ENCODE measurements around the gene ADGRD1. TPM values are rescaled to one million over a fixed set of nuclear protein-coding genes. Genes with fewer than 3 reads are reported as not detected.

ADGRD1 gene
- total and polyA plus RNA-seq, 2 of the 8 experiments (the other 6 are each of a cell fraction or from before 2014, with no cell fraction given): 0.36 to 0.48 TPM

- no peak overlapping the region for H4K8ac ChIP-seq (ENCODE audit: extremely low read depth, insufficient read depth, low read length)
- H4K5ac ChIP-seq (ENCODE audit: insufficient read length, low read depth, low read length): no peak overlapping the region
- H3K9ac ChIP-seq (replicated peaks in 1 of 4; ENCODE audit: extremely low read depth in 1 of 4, low read depth in 3 of 4, low read length in 3 of 4): no peak overlapping the region
- H2BK5ac ChIP-seq (ENCODE audit: low read depth, low read length): no peak overlapping the region
- no peaks in the 10 kb centered on the region for H3K79me1 ChIP-seq (ENCODE audit: low read depth, low read length)
- H2BK20ac ChIP-seq (ENCODE audit: low read length): no peak overlapping the region
- ChIA-PET POLR2A (ENCODE audit: partially characterized antibody) (no interaction called here), CTCF (ENCODE audit: partially characterized antibody) (interaction anchor here (0.7 to 9.6 kb wide), 47 partner anchors 11 to 790 kb away, joined by 3 to 196 read pairs (median 3); no protein-coding TSS in a partner anchor)
- H3K27me3 ChIP-seq (replicated peaks in 1 of 4; ENCODE audit: control insufficient read depth in 3 of 4, extremely low read depth in 1 of 4, insufficient read depth in 3 of 4, low read length in 3 of 4): peaks cover 0 to 2% (median 0%) of the 10 kb centered on the region in 4 experiments; a peak in 1 of 7 replicates
- no peak overlapping the region for H2AK5ac ChIP-seq (ENCODE audit: low read depth, low read length)
- DNase-seq (ENCODE audit: low read depth in 1 of 2, low spot score in 2 of 2) (peak; percentile 61 to 96), FAIRE-seq (no peak)
- peak overlapping the region in 1 of 4 experiments; percentile 45; a peak in 4 of 8 replicates for H3K4me3 ChIP-seq (ENCODE audit: extremely low read depth in 1 of 4, insufficient read depth in 2 of 4, low read depth in 3 of 4, low read length in 4 of 4)
- no peaks in the 10 kb centered on the region; the same call in 1 of the 2 replicates for H3K23me2 ChIP-seq (ENCODE audit: low read depth, low read length)
- peak overlapping the region; percentile 4 to 67; a peak in 3 of 4 replicates for H3K4me2 ChIP-seq (ENCODE audit: insufficient read depth in 1 of 2, low read depth in 2 of 2, low read length in 2 of 2)
- H4K20me1 ChIP-seq (replicated peaks in 1 of 2; ENCODE audit: control insufficient read depth in 1 of 2, insufficient read depth in 2 of 2, low read length in 2 of 2): no peaks in the 10 kb centered on the region
- H3K27ac ChIP-seq (ENCODE audit: low read depth, low read length): no peak overlapping the region
- WGBS, 2 experiments (ENCODE audit: extremely low coverage in 1 of 2, insufficient coverage in 1 of 2, insufficient read length in 1 of 2, insufficient replicate concordance in 2 of 2, low coverage in 1 of 2, low lambda C conversion rate in 2 of 2, missing lambda C conversion rate in 1 of 2): 32% methylated on average over 26 of the region's 29 CpGs; no CpG with 5 or more reads in 1 of the 2 experiments
- no peak overlapping the region for H3K14ac ChIP-seq (ENCODE audit: insufficient read length)
- H3K9me3 ChIP-seq (ENCODE audit: insufficient read depth in 2 of 2, low read depth in 1 of 2, low read length in 1 of 2): no peaks in the 10 kb centered on the region; a peak in 1 of 4 replicates
- peaks cover 0 to 5% (median 2%) of the 10 kb centered on the region in 4 experiments; a peak in 1 of 7 replicates for H3K4me1 ChIP-seq (replicated peaks in 1 of 4; ENCODE audit: control insufficient read depth in 3 of 4, insufficient read depth in 4 of 4, low read length in 3 of 4)
- no peak overlapping the region for H2BK12ac ChIP-seq (ENCODE audit: low read depth, low read length)
- no peak overlapping the region for H3K18ac ChIP-seq (ENCODE audit: extremely low read depth, low read length)
- no peaks in the 10 kb centered on the region for H3K36me3 ChIP-seq (ENCODE audit: control insufficient read depth in 2 of 4, insufficient read depth in 4 of 4, low read length in 3 of 4)
- H2BK15ac ChIP-seq (ENCODE audit: low read length): no peak overlapping the region
- H2BK120ac ChIP-seq (replicated peaks; ENCODE audit: low read depth, low read length): no peak overlapping the region
- peak overlapping the region; percentile 85; the same call in 1 of the 2 replicates for H2AFZ ChIP-seq (ENCODE audit: low read length)
- H4K91ac ChIP-seq (replicated peaks; ENCODE audit: insufficient read length, low read length): peak overlapping the region; percentile 27
- no peak overlapping the region for H3K56ac ChIP-seq (replicated peaks; ENCODE audit: insufficient read length, low read depth, low read length)
- no peak overlapping the region for H3K23ac ChIP-seq (ENCODE audit: insufficient read length)
- H3K4ac ChIP-seq (replicated peaks; ENCODE audit: insufficient read length, low read depth, low read length): no peak overlapping the region
- H3K79me2 ChIP-seq (ENCODE audit: control insufficient read depth in 1 of 2, insufficient read depth in 2 of 2, low read length in 2 of 2): no peaks in the 10 kb centered on the region
- no peak for TF ChIP-seq CBX5 (IDR thresholded peaks at IDR 0.05; ENCODE audit: low read depth, low read length)
- no peak for TF ChIP-seq ATF2 (IDR thresholded peaks at IDR 0.05; ENCODE audit: low read length)
- 0 out of 2 replicates have a peak, but pooled peaks have one; percentile 21 for TF ChIP-seq JUND (IDR thresholded peaks at IDR 0.05; ENCODE audit: low read length)
- TF ChIP-seq BRCA1 (IDR thresholded peaks at IDR 0.05; ENCODE audit: low read depth, low read length): no peak
- TF ChIP-seq RAD21 (IDR thresholded peaks at IDR 0.05 in 1 of 2, conservative IDR thresholded peaks at IDR 0.05 in 1 of 2; ENCODE audit: low read depth in 2 of 2, low read length in 2 of 2): peak; percentile 77 to 87
- TF ChIP-seq SP2 (IDR thresholded peaks at IDR 0.05; ENCODE audit: low read length): no peak
- no peak for TF ChIP-seq RNF2 (IDR thresholded peaks at IDR 0.05; ENCODE audit: borderline replicate concordance, low read depth, low read length, missing control alignments, poor library complexity, severe bottlenecking)
- TF ChIP-seq SUZ12 (IDR thresholded peaks at IDR 0.05; ENCODE audit: low read length): no peak
Observed at GRCh38 chr12:131132118-131132892, 178.6 kb downstream of the ADGRD1 start.

Measured in H1 (cell line).